Activated T-cell treated with anti-CD3 and anti-CD28 coated beads for 1 hour (primary cell): ENCODE measurements around the gene CIAO2A.
"Not testable (repeated sequence)": the region's sequence is repeated elsewhere in the genome, so short reads cannot be mapped to it uniquely, and the experiment has no call there.

Source experiments
- DNase-seq: peaks from one replicate; pipeline ENCODE4 v3.0.0-alpha.2; 2020; ENCODE audit warnings: low read depth

Gene CIAO2A

DNA sequence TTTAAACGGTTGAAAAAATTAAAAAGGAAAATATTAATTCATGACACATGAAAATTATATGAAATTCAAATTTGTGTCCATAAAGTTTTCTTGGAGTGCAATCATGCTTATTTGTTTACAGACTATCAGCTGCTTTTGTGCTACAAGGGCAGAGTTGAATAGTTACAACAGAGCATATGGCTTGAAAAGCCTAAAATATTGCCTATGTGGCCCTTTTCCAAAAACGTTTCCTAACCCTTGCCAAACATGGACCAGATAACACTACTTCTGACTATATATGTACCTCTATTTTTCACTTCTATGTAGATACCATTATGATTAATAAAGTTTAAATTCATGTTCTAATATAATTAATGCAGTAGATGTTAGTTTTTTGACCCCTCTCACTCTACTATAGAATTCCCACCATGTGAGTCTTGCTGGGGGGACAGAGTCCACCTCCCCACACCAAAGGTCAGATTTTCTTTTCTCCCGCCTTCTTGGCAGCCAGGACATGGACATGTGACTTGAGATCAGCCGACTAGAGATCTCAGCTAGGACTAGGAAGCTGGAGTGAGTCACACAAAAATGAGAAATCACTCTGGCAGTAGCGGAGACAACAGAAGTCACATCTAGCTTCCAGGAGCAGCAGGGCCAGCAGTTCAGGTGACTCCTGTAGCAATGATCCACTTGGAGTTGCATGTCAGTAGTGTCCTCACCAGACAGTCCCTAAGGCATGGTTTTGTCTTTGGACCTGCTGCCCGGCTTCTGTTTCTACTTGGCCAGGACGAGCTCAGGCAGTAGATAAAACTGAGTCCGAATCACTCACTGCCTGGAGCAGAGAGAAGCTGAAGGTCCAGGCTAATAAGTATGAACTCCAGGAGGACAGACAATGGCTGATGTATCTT, 22.4 kb downstream of the CIAO2A start:
- no peak for DNase-seq

DNA sequence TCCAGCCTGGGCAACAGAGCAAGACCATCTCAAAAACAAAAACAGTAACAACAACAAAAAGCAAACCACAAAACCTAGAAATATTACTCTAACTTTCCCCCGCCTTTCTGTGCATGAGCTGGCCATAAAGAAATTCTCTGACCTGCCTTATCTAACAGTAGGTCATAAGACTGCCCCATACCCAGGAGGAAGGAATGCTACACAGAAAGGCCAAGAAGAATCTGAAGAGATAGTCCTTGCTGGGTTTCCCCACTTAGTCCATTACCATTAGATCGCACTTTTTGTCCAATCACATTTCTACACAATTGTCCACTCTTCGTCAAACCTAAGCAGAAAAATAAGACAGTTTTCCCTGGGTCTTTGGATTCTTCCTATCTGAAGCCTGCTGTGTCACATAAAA, 23.5 kb downstream of the CIAO2A start:
- no peak for DNase-seq

DNA sequence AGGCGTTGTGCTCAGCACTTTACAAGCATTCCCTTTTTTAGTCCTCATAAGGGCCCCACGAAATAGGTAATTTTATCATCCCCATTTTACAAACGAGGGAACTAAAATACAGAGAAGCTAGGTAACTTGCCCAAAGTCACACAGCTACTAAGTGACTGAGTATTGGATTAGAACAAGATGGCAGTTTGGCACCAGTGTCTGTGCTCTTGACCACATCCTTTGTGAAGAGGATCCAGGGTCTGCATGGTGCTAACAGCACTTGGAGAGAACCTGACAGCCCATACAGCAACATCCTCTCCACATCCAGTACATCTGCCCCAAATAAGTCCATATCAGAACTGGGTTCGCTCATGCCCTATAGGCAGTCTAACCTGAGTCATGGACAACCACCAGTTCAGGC, 25.5 kb downstream of the CIAO2A start:
- DNase-seq = no peak

DNA sequence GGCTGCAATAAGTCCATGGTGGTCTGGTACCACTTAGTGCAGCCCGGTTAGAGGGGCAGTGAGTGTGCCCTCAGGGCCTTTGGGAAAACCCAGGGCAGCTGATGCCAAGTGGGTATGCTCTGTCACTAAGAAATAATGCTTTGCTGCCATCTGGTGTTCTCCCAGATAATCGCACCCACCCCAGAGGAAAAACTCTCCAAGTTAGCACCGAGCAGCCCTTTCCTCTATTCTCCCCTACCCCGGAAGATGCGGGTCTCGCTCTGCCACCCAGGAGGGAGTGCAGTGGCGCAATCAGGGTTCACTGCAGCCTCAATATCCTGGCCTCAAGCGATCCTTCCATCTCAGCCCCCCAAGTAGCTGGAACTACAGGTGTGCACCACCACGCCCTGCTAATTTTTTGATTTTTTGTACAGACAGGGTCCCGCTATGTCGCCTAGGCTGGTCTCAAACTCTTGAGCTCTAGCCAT, 26.0 kb downstream of the CIAO2A start:
- DNase-seq = peak; percentile 45

DNA sequence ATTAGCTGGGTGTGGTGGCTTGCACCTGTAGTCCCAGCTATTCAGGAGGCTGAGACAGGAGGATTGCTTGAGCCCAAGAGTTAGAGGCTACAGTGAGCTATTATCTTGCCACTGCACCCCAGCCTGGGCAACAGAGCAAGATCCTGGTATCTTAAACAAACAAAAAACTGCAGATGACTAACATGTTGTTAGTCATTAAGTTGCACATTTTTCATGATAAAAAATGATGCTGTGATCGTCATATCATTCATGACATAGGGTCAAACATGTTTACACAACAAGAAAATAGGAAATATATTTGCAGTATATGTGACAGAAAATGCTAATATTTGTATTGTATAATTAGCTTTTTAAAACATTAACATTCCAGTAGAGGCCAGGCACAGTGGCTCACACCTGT, 27.2 kb downstream of the CIAO2A start:
- no peak for DNase-seq

DNA sequence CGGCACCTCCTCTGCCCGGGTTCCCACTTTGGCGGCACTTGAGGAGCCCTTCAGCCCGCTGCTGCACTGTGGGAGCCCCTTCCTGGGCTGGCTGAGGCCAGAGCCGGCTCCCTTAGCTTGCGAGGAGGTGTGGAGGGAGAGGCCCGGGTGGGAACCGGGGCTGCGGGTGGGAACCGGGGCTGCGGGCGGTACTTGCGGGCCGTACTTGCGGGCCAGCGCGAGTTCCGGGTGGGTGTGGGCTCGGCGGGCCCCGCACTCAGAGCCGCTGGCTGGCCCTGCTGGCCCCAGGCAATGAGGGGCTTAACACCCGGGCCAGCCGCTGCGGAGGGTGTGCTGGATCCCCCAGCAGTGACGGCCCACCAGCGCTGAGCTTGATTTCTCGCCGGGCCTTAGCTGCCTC, 32.9 kb downstream of the CIAO2A start:
- no peak for DNase-seq

DNA sequence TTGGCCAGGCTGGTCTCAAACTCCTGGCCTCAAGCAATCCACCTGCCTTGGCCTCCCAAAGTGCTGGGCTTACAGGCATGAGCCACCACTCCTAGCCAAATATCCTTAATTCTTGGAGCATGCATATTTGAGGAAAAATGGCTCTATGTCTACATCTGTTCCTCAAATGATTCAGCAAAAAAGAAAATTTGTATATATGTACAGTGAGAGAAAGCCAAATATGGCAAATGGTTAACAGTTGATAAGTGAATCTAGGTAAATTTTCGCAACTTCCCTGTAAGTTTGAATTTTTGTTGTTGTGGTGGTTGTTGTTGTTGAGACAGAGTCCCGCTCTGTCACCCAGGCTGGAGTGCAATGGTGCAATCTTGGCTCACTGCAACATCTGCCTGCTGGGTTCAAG, 34.5 kb downstream of the CIAO2A start:
- not testable (repeated sequence) for DNase-seq

DNA sequence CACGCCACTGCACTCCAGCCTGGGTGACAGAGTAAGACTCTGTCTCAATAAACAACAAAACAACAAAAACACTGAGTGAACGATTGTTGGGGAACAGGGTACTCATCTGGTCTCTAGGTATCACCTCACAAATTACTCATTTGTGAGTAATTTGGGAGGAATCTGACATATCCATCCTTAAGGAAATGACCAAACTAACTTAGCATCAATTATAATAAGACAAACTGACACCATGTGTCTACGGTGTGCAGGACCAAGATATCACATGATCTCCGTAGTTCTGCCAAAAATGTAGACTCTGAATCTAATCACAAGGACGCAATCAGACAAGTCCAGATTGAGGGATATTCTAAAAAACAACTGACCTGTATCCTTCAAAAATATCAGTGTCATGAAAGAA, 35.4 kb downstream of the CIAO2A start:
- no peak for DNase-seq

DNA sequence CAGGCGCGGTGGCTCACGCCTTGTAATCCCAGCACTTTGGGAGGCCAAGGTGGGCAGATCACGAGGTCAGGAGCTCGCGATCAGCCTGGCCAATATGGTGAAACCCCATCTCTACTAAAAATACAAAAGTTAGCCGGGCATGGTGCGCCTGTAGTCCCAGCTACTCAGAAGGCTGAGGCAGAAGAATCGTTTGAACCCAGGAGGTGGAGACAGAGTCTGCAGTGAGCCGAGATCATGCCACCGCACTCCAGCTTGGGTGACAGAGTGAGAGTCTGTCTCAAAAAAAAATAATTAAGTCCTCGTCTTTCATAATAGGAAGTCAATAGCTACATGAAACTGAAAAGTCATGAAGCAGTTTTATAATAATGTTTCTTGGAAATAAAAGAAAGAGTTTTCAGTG, 40.0 kb downstream of the CIAO2A start:
- DNase-seq = not testable (repeated sequence)

DNA sequence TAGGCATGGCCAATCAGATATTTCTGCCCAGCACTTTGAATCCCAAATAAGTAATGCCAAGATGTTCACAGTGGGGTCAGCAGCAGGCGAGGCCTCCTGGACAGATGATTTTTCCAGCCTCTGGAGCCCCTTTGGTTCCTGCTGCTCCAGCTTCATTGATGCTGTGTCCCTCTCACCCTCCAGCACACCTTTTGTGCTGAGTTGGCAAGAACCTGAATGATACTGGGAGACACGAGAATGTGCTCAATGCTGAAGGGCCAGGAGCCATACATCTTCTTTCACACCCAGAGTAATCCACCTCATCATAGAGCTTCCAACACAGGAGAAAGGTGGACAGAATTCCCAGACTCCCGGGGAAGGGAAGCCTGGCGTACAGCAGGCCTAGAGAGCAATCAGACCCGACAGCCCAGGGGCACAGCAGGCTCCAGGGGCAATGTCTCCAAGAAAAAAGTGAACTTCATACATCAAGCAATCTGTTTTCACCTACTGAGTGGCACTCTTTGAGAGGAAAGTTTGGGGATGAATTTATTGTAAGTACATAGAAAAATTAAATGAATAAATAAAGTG, 40.6 kb downstream of the CIAO2A start:
- DNase-seq = no peak

DNA sequence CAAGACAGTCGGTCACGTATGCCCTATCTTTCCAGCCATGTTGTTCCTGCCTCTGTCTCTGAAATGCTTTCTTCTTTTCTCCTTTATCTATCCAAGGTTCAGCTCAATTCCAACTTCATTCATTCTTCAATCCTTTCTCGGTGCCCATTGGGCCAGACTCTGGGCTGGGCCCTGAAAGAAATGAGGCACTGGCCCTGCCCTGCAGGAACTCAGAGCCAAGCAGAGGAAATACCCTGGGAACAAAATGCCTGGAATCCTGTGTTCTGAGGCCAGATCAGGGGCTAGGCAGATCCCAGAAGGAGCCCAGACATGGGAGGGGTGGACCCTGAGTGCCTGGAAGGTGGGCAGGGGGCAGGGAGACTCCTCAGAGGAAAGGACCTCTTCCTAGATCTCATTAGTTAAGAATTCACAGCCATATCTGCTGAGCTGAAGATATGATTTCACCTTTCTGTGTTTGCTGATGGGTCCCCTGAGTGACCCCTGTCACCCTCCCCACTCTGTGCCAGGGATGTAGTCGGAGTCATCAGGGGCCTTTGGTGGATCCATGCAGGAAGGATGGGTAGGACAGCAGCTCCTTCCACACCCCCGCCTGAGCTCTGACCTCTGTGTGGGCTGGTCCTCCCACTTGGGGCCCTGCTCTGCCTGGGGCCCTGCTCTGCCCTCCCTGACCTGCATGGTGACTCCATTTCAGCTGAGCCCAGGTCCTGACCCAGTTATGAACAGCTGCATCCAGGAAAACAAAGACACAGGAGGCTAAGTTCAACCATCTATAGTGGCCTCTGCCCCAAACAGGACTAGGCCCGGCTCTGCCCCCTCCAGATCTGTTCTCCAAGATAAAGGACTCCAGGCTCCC, 42.0 kb downstream of the CIAO2A start:
- DNase-seq = no peak

DNA sequence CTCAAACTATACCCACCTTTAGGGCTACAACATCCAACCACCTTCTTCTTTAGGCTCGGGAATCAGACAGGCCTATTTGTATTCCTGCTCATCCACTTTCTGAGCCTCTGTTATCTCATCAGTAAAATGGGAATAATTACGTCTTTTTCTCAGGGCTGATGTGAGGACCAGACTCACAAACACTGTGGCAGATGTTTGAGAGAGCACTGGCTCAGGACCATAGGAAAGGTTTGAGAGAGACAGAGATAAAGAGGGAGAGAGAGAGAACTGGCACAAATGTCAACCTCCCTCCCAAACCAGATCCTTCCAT, 42.6 kb downstream of the CIAO2A start:
- no peak for DNase-seq

DNA sequence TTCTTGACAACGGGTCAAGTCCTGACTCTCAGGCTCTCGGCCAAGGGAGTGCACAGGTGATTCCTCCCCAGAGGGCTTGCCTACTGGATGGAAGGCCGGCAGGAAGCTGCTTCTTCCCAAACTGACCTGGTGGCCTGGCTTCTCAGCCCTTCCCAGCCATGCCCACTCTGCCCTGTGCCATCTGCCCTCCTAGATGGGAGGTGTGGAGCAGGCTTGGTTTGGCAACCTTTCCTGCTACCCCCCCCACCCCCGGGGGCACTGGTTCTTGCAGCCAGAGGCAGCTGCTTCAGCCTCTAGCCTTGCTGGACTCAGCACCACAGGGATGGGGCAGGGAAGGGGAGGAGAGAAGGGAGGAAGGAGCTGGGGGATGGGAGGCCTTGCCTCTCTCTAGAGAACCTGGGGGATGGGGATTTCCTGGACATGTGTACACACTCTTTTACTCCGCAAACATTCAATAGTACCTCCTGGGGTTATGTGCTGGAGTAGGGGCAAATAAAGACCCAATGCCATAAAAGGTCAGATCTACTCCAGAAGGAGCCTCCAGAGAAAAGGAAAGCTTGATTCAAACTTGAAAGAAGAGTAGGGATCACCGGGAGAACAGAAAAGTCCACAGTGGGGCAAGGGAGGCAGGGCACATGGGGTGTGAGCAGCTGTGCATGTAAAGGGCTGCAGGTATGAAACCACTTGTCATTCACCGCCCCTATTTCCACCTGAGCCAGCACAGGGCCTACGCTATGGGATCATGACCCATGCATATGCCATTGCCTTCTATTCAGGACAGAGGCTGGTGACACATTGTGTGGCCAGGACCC, 43.2 kb downstream of the CIAO2A start:
- DNase-seq = no peak

DNA sequence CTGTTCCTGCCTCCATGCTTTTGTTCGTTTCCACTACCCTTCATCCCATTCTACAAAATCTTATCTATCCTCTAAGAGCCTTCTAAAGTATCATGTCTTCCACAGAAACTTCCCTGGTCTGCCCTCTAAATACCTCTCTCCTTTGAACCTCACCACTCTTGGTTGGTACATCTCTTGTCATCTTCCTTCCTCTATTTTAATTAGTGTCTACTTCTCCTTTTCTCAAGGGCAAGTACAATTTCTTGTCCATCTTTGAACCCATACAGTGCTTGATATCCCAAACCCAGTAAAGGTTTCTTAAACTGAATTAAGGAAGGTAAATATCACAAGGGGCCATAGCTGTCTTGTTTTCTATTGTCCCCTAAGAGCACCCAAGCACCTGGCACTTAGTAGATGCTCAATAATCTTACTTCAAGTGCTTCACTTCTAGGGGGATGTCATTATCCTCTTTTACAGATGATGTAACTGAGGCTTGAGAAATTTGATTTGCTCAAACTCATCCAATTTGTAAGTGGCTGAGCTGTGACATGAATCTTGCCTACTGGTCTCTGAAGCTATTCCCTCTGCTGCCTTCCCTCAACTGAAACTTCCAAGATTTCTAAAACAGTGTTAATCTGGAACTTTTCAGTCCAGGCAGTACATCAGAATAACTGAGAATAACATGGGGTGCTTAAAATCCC, 44.7 kb downstream of the CIAO2A start:
- DNase-seq = no peak

DNA sequence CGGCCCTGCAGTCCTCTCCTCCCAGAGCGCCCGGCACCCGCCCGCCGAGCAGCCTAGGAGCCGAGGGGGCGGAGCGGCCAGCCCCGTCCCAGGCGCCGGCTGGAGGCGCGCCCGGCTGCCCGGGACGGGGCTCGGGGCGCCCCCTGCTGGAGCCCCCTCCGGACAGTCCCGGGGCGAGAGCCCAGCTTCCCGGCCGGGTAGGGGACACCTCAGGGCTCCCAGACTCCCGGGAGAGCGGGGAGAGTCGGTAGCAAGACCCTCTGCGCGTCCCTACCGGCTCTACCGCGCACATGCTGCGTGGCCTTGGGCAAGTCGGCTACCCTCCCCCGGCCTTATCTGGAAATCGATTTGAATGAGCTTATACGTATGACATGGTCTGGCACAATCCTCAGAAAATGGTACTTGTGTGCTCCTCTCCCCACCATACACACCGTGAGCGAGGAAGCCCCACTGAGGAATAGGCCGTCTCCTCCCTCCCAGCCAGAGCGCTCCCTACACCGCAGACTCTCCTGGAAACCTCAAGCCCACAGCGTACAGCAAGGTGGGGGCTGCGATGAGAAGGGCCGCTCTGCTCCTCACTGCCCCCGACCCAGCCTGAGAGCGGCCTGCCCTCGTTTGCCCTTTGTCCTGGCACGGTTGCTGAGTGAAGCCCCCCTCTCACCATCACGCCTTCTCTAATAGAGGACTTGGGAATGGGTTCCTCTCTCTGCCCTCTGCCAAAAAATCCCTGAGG, 47.1 kb downstream of the CIAO2A start, which contains the start of gene DAPK2:
DAPK2 (minus strand) TSS at position 65 of the 733 bp plus-strand sequence. CDS start 6,224 bp downstream, outside the sequence.
- DNase-seq = peak; percentile 54

DNA sequence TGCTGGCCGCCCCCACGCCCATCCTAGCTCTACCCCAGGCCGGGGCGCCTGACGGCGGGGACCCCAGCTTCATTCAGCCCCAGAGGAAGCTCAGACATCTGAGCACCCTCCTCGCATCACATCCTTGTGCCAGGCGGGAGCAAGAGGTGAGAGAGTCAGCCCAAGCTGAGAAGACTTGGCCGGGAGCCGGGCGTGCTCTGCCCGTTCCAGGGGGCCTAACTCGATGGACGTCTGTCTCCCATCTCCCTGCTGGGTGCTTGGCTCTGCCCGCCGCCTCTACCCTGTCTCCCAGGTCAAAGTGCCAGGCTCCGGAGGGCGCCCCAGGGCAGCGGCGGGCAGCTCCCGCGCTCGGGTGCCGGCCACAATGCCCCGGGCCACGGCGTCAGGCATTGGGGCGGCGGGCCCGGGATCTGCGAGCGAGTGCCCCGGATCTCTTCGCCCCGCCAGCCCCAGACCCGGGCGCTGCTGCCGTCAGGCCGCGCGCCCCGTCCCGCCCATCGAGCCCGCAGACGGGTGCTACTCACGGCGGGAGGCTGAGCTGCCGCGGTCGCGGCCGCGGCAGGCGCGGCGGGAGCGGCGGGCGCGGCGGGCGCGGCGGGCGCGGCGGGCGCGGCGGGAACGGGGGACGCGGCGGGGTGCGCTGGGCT, 47.7 kb downstream of the CIAO2A start:
- no peak for DNase-seq

DNA sequence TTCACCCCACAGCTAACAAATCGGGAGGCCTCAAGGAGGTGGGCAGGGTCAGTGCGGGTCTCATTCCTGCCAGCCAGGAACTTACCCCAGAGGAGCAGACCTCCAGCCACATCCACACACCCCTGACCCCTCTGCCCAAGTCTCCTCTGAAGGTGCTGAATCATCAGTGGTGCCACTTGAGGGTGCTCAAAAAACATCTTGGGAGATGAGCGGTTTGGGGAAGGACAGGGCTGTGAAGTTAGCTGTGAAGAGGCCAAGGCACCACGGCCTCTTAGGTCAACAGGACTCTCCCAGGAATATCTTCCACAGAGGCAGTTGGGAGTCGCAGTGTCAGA, 48.6 kb downstream of the CIAO2A start:
- no peak for DNase-seq

DNA sequence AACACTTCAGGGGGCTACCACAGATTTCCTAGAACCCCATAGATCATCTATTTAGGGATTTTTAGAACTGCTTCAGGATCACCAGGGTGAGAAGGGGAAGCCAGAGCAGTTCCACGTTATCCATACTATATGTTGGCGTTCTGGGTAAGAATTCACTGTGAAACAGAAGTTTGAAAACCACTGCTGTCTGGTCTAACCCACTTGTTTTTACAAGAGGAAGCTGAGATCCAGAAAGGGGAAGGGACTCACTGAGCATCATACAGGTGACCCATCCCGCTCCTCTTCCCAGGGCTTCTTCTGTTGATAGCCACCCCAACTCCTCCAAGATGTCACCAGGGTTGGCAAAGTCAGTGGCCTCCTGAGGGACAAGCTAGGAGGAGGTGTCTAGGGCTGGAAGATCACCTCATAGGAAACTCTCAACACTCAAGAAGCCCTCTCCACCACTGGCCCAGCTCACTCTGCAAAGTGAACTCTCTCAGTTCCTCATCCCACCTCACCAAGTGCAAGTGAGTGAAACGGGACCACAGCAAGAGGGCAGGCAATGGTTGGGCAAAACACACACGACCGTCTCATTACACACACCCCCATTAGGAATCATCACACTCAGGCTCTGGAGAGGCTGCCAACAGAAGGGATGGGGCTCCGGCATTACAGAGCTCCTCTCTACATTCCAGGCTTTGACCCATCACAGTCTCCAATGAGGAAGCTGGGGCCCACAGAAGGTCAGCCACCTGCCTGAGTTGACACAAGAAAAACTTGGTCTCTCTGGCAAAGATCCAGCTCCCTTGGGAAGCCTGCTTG, 49.1 kb downstream of the CIAO2A start:
- no peak for DNase-seq

DNA sequence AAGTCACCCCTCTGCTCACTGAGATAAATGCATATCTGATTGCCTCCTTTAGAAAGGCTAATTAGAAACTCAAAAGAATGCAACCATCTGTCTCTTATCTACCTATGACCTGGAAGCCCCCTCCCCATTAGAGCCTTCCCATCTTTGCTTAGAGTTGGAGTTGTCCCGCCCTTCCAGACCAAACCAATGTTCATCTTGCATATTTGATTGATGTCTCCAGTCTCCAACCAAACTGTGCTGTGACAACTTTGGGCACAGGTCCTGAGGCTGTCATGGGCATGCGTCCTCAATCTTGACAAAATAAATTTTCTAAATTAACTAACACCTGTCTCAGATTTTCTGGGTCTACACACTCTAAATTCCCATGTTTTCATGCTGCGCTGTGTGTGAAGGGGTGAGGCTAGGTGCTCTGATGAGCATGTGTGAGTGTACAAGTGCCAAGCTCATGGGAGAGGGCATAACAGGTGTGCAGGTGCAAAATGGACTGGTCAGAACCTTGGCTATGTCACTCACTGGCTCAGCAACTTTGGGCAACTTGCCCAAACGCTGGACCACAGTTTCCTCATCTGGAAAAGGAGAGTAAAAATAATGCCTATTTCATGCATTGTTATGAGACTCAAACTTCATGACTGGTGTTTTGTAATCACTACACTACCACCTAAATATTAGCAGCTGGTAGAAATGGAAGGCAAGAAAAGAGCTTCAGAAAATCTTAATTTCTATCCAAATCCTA, 54.6 kb downstream of the CIAO2A start:
- no peak for DNase-seq
